Transverse colon (tissue), 4 donors: Measurements from ENCODE around the gene INTS12. TPM values are rescaled to one million over a fixed set of nuclear protein-coding genes. Genes with fewer than 3 reads are reported as not detected.

Experiments used
- DNase-seq: peaks from one replicate; pipeline ENCODE4 v3.0.0-alpha.2; 2019
- H3K27ac ChIP-seq, 4 donors: fragments of 200-600 bp; sonication (generic); 2 replicates each; pipeline ENCODE4 v1.5.1; 2016 to 2018; ENCODE audit warnings: inconsistent platforms in 4 of 4
- H3K27me3 ChIP-seq: fragments of 200-600 bp; sonication (generic); 2 replicates; pipeline ENCODE4 v1.5.1; 2017; ENCODE audit warnings: inconsistent platforms
- H3K36me3 ChIP-seq, 4 donors: fragments of 200-600 bp; sonication (generic); 2 replicates each; pipeline ENCODE4 v1.5.1; 2017 to 2019; ENCODE audit warnings: inconsistent platforms in 4 of 4
- H3K4me1 ChIP-seq, 4 donors: fragments of 200-600 bp; sonication (generic); 2 replicates each; pipeline ENCODE4 v1.5.1; 2017 to 2020; ENCODE audit warnings: inconsistent platforms in 4 of 4
- H3K4me3 ChIP-seq, 4 donors: fragments of 200-600 bp; sonication (generic); 1 replicate in 1 of 4; 2 replicates in 3 of 4; pipeline versions ENCODE4 v1.5.1 to v1.6.1; 2017 to 2019; ENCODE audit warnings: inconsistent platforms in 4 of 4
- H3K9me3 ChIP-seq, 2 donors: fragments of 200-600 bp; sonication (generic); 2 replicates each; pipeline ENCODE4 v1.5.1; 2017 to 2019; ENCODE audit warnings: inconsistent platforms in 2 of 2
- EP300 ChIP-seq: sonication (generic); formaldehyde crosslinking; IDR thresholded peaks from one replicate; pipeline ENCODE4 v1.6.1; 2017; ENCODE audit warnings: antibody characterized with exemption, low read depth
- POLR2A ChIP-seq: fragments of 450-650 bp; IDR thresholded peaks from one replicate; pipeline ENCODE4 v1.6.1; 2016; ENCODE audit warnings: antibody characterized with exemption, mild to moderate bottlenecking, moderate library complexity
- POLR2AphosphoS5 ChIP-seq, 3 donors: sonication (generic); formaldehyde crosslinking; IDR thresholded peaks; one replicate each; pipeline ENCODE4 v1.6.1; 2016; ENCODE audit warnings: antibody characterized with exemption in 3 of 3
- WGBS, 2 donors: methylation state at CpG; one replicate each; pipeline ENCODE4 v1.1.5; 2018; ENCODE audit warnings: low coverage in 1 of 2; 5-methylcytosine and 5-hydroxymethylcytosine counted together
- in situ Hi-C, 4 donors: fragments of 200-750 bp; cut with MboI; loops; one replicate each; pipeline versions ENCODE4 v1.15.0 to v1.15.1; 2017; ENCODE audit warnings: low sequenced_read_pairs in 3 of 4, low pct_ligation_motif_present in 1 of 4, low pct_unique_long_range_greater_than_20kb in 1 of 4
- intact Hi-C: fragments of 100-400 bp; cut with DNase I; formaldehyde crosslinking; loops from one replicate; pipeline ENCODE4 v1.15.1; 2023; ENCODE audit warnings: low total_unique reads
- total RNA-seq, 4 donors: library from RNA; depleted of rRNA; stranded (reverse); fragments of >200 nt; gene quantifications; one replicate each; pipeline ENCODE4 v1.1.0, GENCODE V29; 2016
- TF ChIP-seq, protein P1 (sequence below), 5 experiments: fragments of 200-600 bp in 3 of 5; fragments of 450-650 bp in 2 of 5; sonication (generic) in 3 of 5; IDR thresholded peaks; 1 replicate in 2 of 5; 2 replicates in 3 of 5; pipeline ENCODE4 v1.5.1; 2016 to 2017; ENCODE audit warnings: antibody characterized with exemption in 5 of 5, inconsistent platforms in 3 of 5, mild to moderate bottlenecking in 2 of 5, moderate library complexity in 1 of 5

Gene INTS12, protein sequence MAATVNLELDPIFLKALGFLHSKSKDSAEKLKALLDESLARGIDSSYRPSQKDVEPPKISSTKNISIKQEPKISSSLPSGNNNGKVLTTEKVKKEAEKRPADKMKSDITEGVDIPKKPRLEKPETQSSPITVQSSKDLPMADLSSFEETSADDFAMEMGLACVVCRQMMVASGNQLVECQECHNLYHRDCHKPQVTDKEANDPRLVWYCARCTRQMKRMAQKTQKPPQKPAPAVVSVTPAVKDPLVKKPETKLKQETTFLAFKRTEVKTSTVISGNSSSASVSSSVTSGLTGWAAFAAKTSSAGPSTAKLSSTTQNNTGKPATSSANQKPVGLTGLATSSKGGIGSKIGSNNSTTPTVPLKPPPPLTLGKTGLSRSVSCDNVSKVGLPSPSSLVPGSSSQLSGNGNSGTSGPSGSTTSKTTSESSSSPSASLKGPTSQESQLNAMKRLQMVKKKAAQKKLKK
- total RNA-seq = 10 to 100 TPM in 3 of 4 donors, 1 to 10 TPM in 1; 4.5 to 37.0 (median 22.0) TPM

- Histone ChIP-seq H3K27me3 (no peaks in the 10 kb centered on the region), H3K4me3 (peak within 1 kb of the TSS; percentile 70 to 96 (median 80)), H3K4me1 (peaks cover 12 to 22% (median 19%) of the 10 kb centered on the region in 4 donors), H3K36me3 (no peaks in the 10 kb centered on the region), H3K27ac (peak within 1 kb of the TSS; percentile 86 to 93 (median 90)), H3K9me3 (no peaks in the 10 kb centered on the region)
- DNase-seq = peak; percentile 94
- TF ChIP-seq, protein P1, sequence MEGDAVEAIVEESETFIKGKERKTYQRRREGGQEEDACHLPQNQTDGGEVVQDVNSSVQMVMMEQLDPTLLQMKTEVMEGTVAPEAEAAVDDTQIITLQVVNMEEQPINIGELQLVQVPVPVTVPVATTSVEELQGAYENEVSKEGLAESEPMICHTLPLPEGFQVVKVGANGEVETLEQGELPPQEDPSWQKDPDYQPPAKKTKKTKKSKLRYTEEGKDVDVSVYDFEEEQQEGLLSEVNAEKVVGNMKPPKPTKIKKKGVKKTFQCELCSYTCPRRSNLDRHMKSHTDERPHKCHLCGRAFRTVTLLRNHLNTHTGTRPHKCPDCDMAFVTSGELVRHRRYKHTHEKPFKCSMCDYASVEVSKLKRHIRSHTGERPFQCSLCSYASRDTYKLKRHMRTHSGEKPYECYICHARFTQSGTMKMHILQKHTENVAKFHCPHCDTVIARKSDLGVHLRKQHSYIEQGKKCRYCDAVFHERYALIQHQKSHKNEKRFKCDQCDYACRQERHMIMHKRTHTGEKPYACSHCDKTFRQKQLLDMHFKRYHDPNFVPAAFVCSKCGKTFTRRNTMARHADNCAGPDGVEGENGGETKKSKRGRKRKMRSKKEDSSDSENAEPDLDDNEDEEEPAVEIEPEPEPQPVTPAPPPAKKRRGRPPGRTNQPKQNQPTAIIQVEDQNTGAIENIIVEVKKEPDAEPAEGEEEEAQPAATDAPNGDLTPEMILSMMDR (IDR thresholded peaks at IDR 0.05) = no peak
- TF ChIP-seq EP300 (peak; percentile 31), POLR2AphosphoS5 (IDR thresholded peaks at IDR 0.05) (peak; percentile 74 to 90 (median 86)), POLR2A (peak; percentile 81)
- WGBS, 2 donors = 0% methylated on average over 2 to 57 of the region's 63 CpGs
- intact Hi-C loops = no loop called here
- in situ Hi-C loops = loop anchor here in 2 of 4 donors (25.0 kb wide), 1 partner anchor 571 kb away; the partner anchor contains the start of gene TET2 (in 2 of the 2)
Measured at GRCh38 chr4:105708181-105709080, at the start of gene INTS12, which contains the start of gene GSTCD. TSS of gene INTS12 (minus strand) at chr4:105708689. CDS start at chr4:105700005, 8,684 bp downstream. TSS of gene GSTCD (plus strand) at chr4:105708784. CDS start at chr4:105717614, 8,830 bp downstream.

GRCh38 chr4:105755375-105755774 lies 46.9 kb upstream of the INTS12 start:
- in situ Hi-C loops = no loop called here
- no peaks in the 10 kb centered on the region for H3K4me1 ChIP-seq
- intact Hi-C loops = no loop called here

GRCh38 chr4:105753361-105753760 lies 44.9 kb upstream of the INTS12 start:
- no peaks in the 10 kb centered on the region for H3K27me3 ChIP-seq
- WGBS, 2 donors = 100% methylated on average over 1 of the region's 1 CpG
- H3K36me3 ChIP-seq = no peaks in the 10 kb centered on the region
- no peaks in the 10 kb centered on the region for H3K9me3 ChIP-seq
- no peak for DNase-seq
- intact Hi-C loops = no loop called here
- no peak overlapping the region for H3K27ac ChIP-seq
- TF ChIP-seq POLR2AphosphoS5 (IDR thresholded peaks at IDR 0.05) (no peak), POLR2A (no peak), EP300 (no peak)
- TF ChIP-seq, protein P1 (IDR thresholded peaks at IDR 0.05) = no peak
- H3K4me1 ChIP-seq = no peaks in the 10 kb centered on the region
- in situ Hi-C loops = no loop called here
- H3K4me3 ChIP-seq = no peak overlapping the region

More at GRCh38 chr4:105755375-105755774, 46.9 kb upstream of the INTS12 start:
- Histone ChIP-seq H3K27me3 (no peaks in the 10 kb centered on the region), H3K4me3 (no peak overlapping the region), H3K36me3 (no peaks in the 10 kb centered on the region), H3K27ac (no peak overlapping the region), H3K9me3 (no peaks in the 10 kb centered on the region)
- no peak for DNase-seq
- TF ChIP-seq, protein P1 (IDR thresholded peaks at IDR 0.05) = no peak
- TF ChIP-seq POLR2A (no peak), EP300 (no peak), POLR2AphosphoS5 (IDR thresholded peaks at IDR 0.05) (no peak)
